ENCODE data around the gene WDR26.
"Not testable (repeated sequence)": the region's sequence is repeated elsewhere in the genome, so short reads cannot be mapped to it uniquely, and the experiment has no call there.

The WDR26 gene

GRCh38 chr1:224448453-224449017 lies 13.9 kb upstream of the WDR26 start:
- H3K9me3 Mint-ChIP-seq = no peaks in the 10 kb centered on the region
- H3K27ac Mint-ChIP-seq = no peak overlapping the region
- no peak overlapping the region for H3K4me3 Mint-ChIP-seq
- peaks cover 2% of the 10 kb centered on the region for H3K36me3 Mint-ChIP-seq
- no peaks in the 10 kb centered on the region for H3K27me3 Mint-ChIP-seq
- peaks cover 22% of the 10 kb centered on the region for H3K4me1 Mint-ChIP-seq

DNA sequence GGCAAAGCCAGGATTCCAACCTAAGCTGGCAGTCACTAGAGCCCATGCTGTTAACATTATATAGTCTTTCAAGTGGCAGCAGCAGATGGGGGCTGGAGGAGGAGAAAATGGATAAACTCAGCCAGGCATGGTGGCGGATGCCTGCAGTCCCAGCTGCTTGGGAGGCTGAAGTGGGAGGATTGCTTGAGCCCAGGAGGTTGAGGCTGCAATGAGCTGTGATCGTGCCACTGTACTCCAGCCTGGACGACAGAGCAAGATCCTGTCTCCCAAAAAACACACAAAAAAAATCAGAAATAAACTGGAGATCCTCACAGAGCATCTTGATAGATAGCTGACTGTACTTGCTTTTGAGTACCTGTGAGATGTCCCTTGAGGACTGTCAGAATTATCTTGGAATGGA lies 13.4 kb upstream of the WDR26 start:
- Mint-ChIP-seq H3K9me3 (no peaks in the 10 kb centered on the region), H3K4me1 (peaks cover 22% of the 10 kb centered on the region), H3K4me3 (no peak overlapping the region), H3K36me3 (peaks cover 2% of the 10 kb centered on the region), H3K27ac (no peak overlapping the region), H3K27me3 (no peaks in the 10 kb centered on the region)

DNA sequence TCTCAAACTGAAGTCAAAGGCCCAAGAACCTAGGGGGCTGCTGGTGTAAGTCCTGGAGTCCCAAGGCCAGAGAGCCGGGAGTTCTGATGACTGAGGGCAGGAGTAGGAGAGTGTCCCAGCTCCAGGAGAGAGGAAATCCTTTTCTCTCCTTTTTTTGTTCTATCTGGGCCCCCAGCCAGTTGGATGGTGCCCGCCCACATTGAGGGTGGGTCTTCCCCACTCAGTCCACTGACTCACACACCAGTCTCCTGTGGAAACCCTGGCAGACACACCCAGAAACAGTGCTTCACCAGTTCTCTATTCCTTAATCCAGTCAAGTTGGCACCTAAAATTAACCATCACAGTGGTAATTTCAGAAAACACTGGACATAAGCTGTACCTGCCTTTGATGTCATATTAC lies 12.7 kb upstream of the WDR26 start:
- H3K4me3 Mint-ChIP-seq = no peak overlapping the region
- peaks cover 22% of the 10 kb centered on the region for H3K4me1 Mint-ChIP-seq
- no peak overlapping the region for H3K27ac Mint-ChIP-seq
- H3K36me3 Mint-ChIP-seq = peaks cover 2% of the 10 kb centered on the region
- H3K9me3 Mint-ChIP-seq = no peaks in the 10 kb centered on the region
- no peaks in the 10 kb centered on the region for H3K27me3 Mint-ChIP-seq

DNA sequence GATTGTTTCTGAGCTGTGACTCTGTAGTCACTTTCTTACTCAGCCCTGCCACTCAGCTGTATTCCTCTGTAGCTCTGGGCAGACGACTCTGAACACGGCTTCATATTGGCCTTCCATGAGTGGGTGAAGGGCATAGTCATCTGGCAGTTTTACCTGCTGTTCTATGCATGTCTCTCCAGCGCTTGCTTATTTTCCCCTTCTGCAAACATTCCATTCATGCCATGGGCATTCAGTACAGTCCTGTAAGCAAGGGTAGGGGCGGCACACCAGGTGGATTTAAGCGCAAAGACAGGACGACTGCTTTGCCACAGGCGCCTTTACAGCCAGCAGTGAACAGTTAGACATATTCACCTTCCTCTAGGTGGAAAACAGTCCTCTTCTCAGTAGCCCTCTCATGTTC lies 4.4 kb upstream of the WDR26 start:
- H3K27ac Mint-ChIP-seq = no peak overlapping the region
- peaks cover 28% of the 10 kb centered on the region for H3K4me1 Mint-ChIP-seq
- no peaks in the 10 kb centered on the region for H3K27me3 Mint-ChIP-seq
- H3K4me3 Mint-ChIP-seq = no peak overlapping the region
- H3K9me3 Mint-ChIP-seq = no peaks in the 10 kb centered on the region
- H3K36me3 Mint-ChIP-seq = peaks cover 3% of the 10 kb centered on the region

- H3K36me3 Mint-ChIP-seq = peaks cover 2% of the 10 kb centered on the region
- peak overlapping the region; percentile 96 for H3K27ac Mint-ChIP-seq
- H3K4me1 Mint-ChIP-seq = peaks cover 49% of the 10 kb centered on the region
- peak overlapping the region; percentile 89 for H3K4me3 Mint-ChIP-seq
- H3K27me3 Mint-ChIP-seq = no peaks in the 10 kb centered on the region
- no peaks in the 10 kb centered on the region for H3K9me3 Mint-ChIP-seq
These were observed 1.4 kb upstream of the WDR26 start for GRCh38 chr1:224435999-224436398.

DNA sequence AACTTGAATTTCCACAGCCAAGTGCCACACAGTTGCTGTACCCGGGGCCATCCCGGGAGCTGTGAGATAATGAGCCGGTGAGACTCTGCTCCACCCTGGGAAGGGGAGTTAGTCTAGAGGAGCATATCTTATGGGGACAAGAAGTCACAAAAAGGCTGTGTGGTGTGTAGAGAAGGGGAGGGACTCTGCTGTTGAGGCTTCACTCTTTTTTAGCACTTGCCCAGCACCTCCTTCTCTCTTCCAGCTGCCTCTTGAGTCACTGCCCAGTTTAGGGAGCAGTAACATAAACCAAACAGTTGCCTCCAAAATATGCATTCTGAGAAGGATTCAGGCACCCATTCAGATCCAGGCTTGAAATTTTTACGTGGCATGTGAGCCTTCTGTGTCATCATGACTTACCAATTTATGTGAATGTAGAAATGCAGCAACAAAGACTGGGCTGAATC lies 744 bp upstream of the WDR26 start:
- H3K36me3 Mint-ChIP-seq = peaks cover 5% of the 10 kb centered on the region
- H3K4me1 Mint-ChIP-seq = peaks cover 55% of the 10 kb centered on the region
- no peaks in the 10 kb centered on the region for H3K27me3 Mint-ChIP-seq
- H3K9me3 Mint-ChIP-seq = no peaks in the 10 kb centered on the region
- H3K27ac Mint-ChIP-seq = peak overlapping the region; percentile 96
- H3K4me3 Mint-ChIP-seq = peak overlapping the region; percentile 89

DNA sequence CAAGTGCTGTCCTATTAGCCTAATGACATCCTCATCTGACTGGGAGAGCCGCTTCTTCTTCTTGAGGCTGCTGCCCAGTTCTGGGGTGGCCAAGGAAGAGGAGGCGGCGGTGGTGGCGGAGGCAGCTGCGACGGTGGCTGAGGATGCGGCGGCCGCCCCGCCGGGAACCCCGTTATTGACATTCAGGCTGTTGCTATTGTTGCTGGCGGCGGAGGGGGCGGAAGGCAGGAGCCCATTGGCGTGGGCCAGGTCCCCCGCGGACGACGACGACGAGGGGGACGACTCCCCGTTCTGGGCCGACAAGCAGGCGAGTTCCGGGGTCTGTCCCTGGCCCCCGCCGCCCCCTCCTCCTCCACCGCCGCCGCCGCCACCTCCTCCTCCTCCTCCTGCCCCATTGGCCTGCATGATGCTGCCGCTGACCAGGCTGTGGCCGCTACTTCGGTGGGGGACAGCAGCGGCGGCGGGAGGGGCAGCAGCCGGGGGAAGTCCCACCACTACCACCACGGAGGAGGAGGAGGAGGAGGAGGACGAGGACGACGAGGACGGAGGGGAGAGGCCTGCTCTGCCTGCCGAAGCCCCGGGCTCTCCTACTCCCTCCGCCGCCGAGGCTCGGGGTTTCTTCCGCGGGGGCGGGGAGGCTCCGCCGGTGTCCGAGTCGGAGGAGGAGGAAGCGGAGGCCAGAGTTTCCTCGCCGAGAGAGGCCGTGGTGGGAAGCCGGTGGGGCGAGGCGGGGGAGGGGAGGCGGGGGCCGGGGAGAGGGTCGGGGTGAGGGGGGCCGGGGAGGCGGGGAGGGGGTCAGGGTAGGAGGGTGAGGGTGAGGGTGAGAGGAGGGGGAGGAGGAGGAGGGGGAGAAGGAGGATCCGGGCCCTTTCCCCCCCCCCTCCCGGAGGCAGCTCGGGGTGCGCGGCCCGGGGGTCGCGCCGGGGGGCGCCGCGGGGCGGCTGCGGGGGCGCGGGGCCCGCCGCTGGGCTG lies 610 bp downstream of the WDR26 start:
- Mint-ChIP-seq H3K36me3 (peaks cover 7% of the 10 kb centered on the region), H3K27ac (peak overlapping the region; percentile 60), H3K4me3 (peak overlapping the region; percentile 92), H3K9me3 (no peaks in the 10 kb centered on the region), H3K4me1 (peaks cover 63% of the 10 kb centered on the region), H3K27me3 (no peaks in the 10 kb centered on the region)

- H3K27me3 Mint-ChIP-seq = no peaks in the 10 kb centered on the region
- H3K36me3 Mint-ChIP-seq = peaks cover 9% of the 10 kb centered on the region
- H3K9me3 Mint-ChIP-seq = no peaks in the 10 kb centered on the region
- peak overlapping the region; percentile 92 for H3K4me3 Mint-ChIP-seq
- H3K27ac Mint-ChIP-seq = peak overlapping the region; percentile 60
- peaks cover 64% of the 10 kb centered on the region for H3K4me1 Mint-ChIP-seq
These were observed 1.4 kb downstream of the WDR26 start for GRCh38 chr1:224433041-224433691.

DNA sequence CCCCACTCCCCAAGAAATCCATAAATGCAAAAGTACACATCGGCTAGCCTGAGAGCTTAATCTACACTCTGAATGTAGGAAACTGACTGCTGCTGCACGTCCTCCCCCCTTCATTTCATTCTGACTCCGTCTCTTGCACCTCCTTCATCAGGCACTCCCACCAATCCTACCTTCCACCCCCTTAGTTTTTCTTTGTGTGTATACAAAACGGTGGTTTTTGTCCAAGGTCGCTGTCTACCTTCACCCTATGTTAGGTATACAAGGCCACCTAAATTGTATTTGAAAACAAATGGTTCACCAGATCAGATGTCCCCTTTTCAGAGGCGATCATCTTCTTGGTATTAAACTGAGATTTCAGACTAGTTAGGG lies 1.9 kb downstream of the WDR26 start:
- Mint-ChIP-seq H3K9me3 (no peaks in the 10 kb centered on the region), H3K4me1 (peaks cover 68% of the 10 kb centered on the region), H3K27me3 (no peaks in the 10 kb centered on the region), H3K36me3 (peaks cover 9% of the 10 kb centered on the region), H3K4me3 (peak overlapping the region; percentile 92), H3K27ac (peak overlapping the region; percentile 60)

- Mint-ChIP-seq H3K9me3 (no peaks in the 10 kb centered on the region), H3K4me1 (peaks cover 68% of the 10 kb centered on the region), H3K27ac (peak overlapping the region; percentile 60), H3K27me3 (no peaks in the 10 kb centered on the region), H3K36me3 (peaks cover 9% of the 10 kb centered on the region), H3K4me3 (peak overlapping the region; percentile 92)
These were observed 2.5 kb downstream of the WDR26 start for GRCh38 chr1:224432146-224432545.

GRCh38 chr1:224431726-224432125 lies 2.9 kb downstream of the WDR26 start:
- H3K27me3 Mint-ChIP-seq = no peaks in the 10 kb centered on the region
- peaks cover 9% of the 10 kb centered on the region for H3K36me3 Mint-ChIP-seq
- no peaks in the 10 kb centered on the region for H3K9me3 Mint-ChIP-seq
- peak overlapping the region; percentile 81 for H3K27ac Mint-ChIP-seq
- peak overlapping the region; percentile 92 for H3K4me3 Mint-ChIP-seq
- peaks cover 66% of the 10 kb centered on the region for H3K4me1 Mint-ChIP-seq

DNA sequence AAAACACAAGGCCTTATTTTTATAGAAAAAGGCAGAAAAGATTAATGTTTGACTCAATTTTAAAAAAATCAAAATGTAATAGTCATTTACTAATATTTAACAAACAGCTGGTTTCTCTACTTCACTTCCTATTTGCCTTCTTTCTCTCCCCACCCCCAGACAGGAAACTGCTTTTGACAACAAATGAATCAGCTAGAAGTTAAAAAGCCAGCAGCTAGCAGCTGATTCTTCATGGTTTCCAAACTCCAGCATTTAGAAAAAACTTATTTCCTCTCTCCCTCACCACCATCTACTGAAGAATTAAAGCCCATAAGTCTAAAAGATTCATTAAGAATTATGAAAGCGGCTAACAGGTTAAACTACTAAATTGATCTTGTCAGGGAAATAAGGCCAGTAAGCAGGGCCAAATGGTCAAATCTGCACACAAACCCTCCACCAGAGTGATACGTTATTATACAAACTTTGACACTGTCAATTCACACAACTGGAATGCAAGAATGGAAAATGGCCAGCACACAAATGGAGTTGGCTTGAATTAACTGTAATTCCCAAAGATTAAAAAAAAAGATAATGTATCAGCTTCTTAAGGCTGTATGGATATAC lies 4.0 kb downstream of the WDR26 start:
- Mint-ChIP-seq H3K36me3 (peaks cover 9% of the 10 kb centered on the region), H3K27me3 (no peaks in the 10 kb centered on the region)

GRCh38 chr1:224429616-224430326 lies 4.8 kb downstream of the WDR26 start:
- Mint-ChIP-seq H3K4me1 (peaks cover 62% of the 10 kb centered on the region), H3K4me3 (no peak overlapping the region), H3K9me3 (no peaks in the 10 kb centered on the region), H3K36me3 (peaks cover 16% of the 10 kb centered on the region), H3K27ac (no peak overlapping the region), H3K27me3 (no peaks in the 10 kb centered on the region)

More for the DNA sequence above, 4.0 kb downstream of the WDR26 start:
- H3K4me1 Mint-ChIP-seq = peaks cover 56% of the 10 kb centered on the region
- H3K4me3 Mint-ChIP-seq = peak overlapping the region; percentile 79
- H3K27ac Mint-ChIP-seq = peak overlapping the region; percentile 83
- H3K9me3 Mint-ChIP-seq = no peaks in the 10 kb centered on the region

GRCh38 chr1:224428713-224429112 lies 5.9 kb downstream of the WDR26 start:
- not testable (repeated sequence) for H3K9me3 Mint-ChIP-seq, H3K27me3 Mint-ChIP-seq
- H3K4me3 Mint-ChIP-seq = peak overlapping the region; percentile 26
- peaks cover 71% of the 10 kb centered on the region for H3K4me1 Mint-ChIP-seq
- H3K27ac Mint-ChIP-seq = peak overlapping the region; percentile 23
- peaks cover 19% of the 10 kb centered on the region for H3K36me3 Mint-ChIP-seq

- Mint-ChIP-seq H3K9me3 (no peaks in the 10 kb centered on the region), H3K27me3 (no peaks in the 10 kb centered on the region), H3K4me3 (no peak overlapping the region), H3K27ac (peak overlapping the region; percentile 14), H3K4me1 (peaks cover 64% of the 10 kb centered on the region), H3K36me3 (peaks cover 22% of the 10 kb centered on the region)
These were observed 7.3 kb downstream of the WDR26 start for GRCh38 chr1:224427346-224427745.
